ENCODE measurements around the gene HEPH.
"Not testable (repeated sequence)": the region's sequence is repeated elsewhere in the genome, so short reads cannot be mapped to it uniquely, and the experiment has no call there.

HEPH gene

GRCh38 chrX:66163849-66164411 lies at the start of gene HEPH:
Gene HEPH (plus strand): TSS chrX:66164247. CDS start chrX:66170571, 6,324 bp downstream.
- DNase-seq = no peak

DNA sequence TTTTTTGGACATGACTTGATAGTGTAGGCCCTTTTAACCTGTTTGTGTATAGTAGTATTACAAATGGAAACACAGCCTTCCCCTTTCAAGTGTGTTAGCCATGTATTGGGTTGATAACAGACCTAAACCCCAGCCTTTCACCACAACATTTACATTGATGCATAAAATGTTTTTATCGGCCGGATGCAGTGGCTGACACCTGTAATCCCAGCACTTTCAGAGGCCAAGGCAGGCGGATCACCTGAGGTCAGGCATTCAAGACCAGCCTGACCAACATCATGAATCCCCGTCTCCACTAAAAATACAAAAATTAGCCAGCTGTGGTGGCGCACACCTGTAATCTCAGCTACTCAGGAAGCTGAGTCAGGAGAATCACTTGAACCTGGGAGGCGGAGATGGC lies 45.3 kb upstream of the HEPH start:
- DNase-seq = not testable (repeated sequence)

GRCh38 chrX:66121354-66121753 lies 42.7 kb upstream of the HEPH start:
- DNase-seq = not testable (repeated sequence)

GRCh38 chrX:66126662-66127061 lies 37.4 kb upstream of the HEPH start:
- DNase-seq = no peak

DNA sequence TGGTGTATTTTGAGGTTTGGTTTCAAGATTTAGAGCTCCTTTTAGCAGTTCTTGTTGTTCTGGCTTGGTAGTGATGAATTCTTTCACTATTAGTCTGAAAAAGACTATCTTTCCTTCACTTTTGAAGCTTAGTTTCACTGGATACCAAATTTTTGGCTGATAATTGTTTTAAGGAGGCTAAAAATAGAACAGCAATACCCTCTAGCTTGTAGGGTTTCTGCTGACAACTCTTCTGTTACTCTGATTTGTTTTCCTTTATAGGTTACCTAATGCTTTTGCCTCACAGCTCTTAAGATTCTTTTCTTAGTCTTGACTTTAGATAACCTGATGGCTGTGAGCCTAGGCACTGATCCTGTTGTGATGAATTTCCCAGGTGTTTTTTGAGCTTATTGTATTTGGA lies 33.6 kb upstream of the HEPH start:
- DNase-seq = no peak

DNA sequence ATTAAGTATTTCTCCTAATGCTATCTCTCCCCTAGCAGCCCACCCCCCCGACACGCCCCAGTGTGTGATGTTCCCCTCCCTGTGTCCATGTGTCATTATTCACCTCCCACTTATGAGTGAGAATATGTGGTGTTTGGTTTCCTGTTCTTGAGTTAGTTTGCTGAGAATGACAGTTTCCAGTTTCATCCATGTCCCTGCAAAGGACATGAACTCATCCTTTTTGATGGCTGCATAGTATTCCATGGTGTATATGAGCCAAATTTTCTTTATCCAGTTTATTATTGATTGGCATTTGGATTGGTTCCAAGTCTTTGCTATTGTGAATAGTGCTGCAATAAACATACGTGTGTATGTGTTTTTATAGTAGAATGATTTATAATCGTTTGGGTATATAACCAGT lies 28.8 kb upstream of the HEPH start:
- not testable (repeated sequence) for DNase-seq

- no peak for DNase-seq
Measured at GRCh38 chrX:66142351-66142750, 21.7 kb upstream of the HEPH start.

DNA sequence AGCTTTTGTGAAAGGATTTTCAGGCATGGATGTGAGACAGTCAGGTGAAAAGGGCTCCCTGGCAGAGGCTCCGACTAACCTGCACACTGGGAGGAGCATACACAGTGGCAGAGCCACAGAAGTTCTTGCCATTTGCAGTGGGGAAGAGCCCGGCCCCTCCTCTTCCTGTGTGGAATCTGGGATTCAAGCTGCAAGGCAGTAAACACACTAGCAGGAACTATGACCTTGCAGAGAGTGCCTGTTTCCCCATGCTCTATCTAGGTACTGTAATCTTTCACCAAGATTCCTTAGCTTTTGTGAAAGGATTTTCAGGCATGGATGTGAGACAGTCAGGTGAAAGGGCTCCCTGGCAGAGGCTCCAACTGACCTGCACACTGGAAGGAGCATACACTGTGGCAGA lies 19.8 kb upstream of the HEPH start:
- DNase-seq = no peak

DNA sequence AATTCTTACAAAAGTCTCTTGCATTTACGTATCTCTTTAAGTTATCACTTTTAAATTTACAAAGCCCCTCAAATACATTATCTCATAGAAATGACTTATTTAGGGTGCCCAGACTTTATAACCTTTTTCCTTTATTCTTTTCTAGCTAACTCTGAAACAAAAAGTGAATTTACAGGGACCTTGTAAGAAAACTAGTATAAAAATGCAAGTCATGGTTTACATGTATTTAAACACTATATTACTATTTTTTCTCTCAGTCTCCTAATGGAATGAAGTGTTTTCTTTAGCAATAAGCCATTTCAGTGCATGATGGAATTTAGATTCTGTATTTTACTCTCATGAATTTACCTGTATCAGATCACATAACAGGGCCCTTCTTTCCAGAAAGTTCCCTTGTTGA lies 14.5 kb upstream of the HEPH start:
- no peak for DNase-seq

GRCh38 chrX:66150163-66150562 lies 13.9 kb upstream of the HEPH start:
- no peak for DNase-seq

- DNase-seq = no peak
Measured at GRCh38 chrX:66162331-66162822, 1.7 kb upstream of the HEPH start.

GRCh38 chrX:66163447-66163846 lies 600 bp upstream of the HEPH start:
- no peak for DNase-seq

GRCh38 chrX:66164470-66164869 lies 423 bp downstream of the HEPH start:
- no peak for DNase-seq

DNA sequence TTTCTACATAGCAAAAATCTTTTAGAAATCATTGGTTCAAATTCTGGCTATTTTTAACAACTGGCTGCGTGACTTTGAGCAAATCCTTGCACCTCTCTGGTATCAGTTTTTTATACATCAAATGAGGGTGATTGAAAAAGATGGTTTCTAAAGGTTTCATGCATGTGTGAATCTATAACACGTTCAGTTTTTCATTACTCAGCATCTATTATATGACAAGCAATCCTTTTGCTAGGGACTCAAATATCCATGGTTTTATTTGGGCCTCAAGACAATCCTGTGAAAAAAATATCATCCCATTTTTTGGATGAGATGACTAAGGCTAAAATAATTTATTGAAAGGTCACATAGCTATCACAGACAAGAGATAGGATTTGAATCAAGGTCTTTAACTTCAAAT lies 884 bp downstream of the HEPH start:
- no peak for DNase-seq

GRCh38 chrX:66166671-66167070 lies 2.6 kb downstream of the HEPH start:
- no peak for DNase-seq

DNA sequence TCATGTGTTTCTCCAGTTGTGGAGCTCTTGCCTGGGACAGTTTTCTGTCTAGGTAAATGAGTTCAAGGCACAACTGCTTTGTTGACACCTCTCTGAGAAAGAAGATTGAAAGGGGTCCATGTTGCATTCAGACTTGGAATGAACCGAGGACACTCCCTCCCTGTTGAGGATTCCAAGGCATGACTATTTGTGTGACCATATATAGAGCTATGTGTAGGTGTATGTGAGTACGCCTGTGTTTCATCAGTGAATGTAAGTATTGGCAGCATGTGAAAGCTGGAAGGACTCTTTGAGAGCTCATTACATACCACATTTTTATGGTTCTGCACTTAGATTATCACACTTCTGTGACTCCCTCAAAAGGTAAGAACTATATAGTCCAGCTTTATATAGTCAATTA lies 3.4 kb downstream of the HEPH start:
- no peak for DNase-seq

DNA sequence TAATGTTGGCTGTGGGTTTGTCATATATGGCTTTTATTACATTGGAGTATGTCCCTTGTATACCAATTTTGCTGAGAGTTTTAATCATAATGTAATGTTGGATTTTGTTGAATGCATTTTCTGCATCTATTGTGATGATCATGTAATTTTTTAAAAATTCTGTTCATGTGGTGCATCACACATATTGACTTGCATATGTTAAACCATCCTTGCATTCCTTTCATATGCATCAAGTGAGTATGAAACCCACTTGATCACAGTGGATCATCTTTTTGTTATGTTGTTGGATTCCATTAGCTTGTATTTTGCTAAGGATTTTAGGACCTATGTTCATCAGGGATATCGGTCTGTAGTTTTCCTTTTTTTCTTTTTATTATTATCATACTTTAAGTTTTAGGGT lies 12.1 kb downstream of the HEPH start:
- no peak for DNase-seq

GRCh38 chrX:66191563-66191962 lies 27.5 kb downstream of the HEPH start:
- DNase-seq = no peak

DNA sequence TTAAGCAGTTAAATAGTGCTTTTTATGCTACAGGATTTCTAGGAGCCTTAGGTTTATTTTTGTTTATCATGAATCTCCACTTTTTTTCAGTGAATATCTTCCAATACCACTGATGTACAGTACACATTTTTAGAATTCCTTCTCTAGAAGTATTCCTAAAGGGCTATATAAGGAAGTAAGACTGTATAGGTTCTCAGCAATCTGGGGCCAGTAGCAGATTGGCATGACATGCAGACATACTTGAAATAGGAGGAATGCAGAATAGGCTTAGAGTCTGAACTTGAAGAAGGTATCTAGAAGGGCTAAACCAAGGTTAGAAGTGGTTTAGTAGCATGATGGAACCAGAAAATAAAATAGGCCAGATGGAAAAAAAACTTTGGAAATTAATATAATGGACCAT lies 29.8 kb downstream of the HEPH start:
- no peak for DNase-seq

DNA sequence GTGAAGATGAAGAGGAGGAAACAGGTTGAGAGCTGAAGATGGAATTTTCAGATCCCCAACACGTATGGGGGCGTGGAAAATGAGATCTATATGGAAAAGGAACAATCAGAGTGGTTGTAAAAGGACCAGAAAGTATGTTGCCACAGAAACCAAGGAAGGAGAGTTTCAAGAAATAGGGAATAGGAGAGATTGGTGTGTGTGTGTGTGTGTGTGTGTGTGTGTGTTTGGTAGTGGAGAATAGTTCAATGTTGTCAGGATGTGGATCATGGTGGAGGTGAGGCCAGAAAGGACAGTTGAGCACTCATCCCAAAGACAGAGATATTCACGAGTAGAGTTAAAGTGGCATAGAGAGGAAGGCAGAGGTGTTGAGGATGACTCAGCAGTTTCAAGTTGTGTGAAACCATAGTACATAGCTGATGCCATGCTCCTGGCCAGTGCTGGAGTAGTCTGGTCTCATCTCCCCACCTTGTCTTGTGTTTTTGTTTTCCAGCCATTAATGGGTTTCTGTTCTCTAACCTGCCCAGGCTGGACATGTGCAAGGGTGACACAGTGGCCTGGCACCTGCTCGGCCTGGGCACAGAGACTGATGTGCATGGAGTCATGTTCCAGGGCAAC lies 36.1 kb downstream of the HEPH start:
- no peak for DNase-seq

GRCh38 chrX:66200855-66201795 lies 37.1 kb downstream of the HEPH start:
- peak in 1 of 3 experiments; percentile 8 for DNase-seq

- no peak for DNase-seq
Measured at GRCh38 chrX:66203114-66203513, 39.1 kb downstream of the HEPH start.

- peak in 1 of 3 experiments; percentile 49 for DNase-seq
Measured at GRCh38 chrX:66221856-66222255, 57.8 kb downstream of the HEPH start.

DNA sequence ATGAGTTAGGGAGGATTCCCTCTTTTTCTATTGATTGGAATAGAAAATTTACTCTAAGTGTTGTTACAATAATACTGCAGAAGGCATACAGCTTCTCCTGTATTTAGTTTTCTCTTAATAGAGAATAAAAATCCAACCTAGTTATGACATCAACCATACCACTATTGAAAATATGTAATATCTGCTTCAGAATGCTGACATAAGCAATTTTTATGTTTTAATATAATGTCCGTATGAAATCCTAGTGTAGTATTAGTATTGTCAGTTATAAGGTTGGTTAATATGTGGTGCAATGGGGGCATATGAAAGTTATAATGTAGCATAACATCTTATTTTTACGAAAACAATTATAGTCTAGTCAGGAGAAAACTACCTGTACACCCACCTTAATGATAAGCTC lies 68.2 kb downstream of the HEPH start:
- DNase-seq = no peak
